A673 (cell line): ENCODE measurements around the gene EPHA6. TPM values are rescaled to one million over a fixed set of nuclear protein-coding genes. Genes with fewer than 3 reads are reported as not detected.

Source experiments
- BruUV-seq: library from RNA; stranded (reverse); fragments of 400-500 nt; replicated peaks from 2 replicates; lab custom pipeline; 2021; lab: Mats Ljungman, UMichigan
- CTCF ChIA-PET: fragments of 300-600 bp; sonication (Branson Sonifier 250); formaldehyde crosslinking; loops from one replicate; lab custom pipeline; 2022; ENCODE audit warnings: antibody characterized with exemption; lab: Charles Lee
- POLR2A ChIA-PET: fragments of 300-600 bp; sonication (Branson Sonifier 250); formaldehyde crosslinking; loops from one replicate; lab custom pipeline; 2022; ENCODE audit warnings: antibody characterized with exemption; ENCODE audit not compliant: low non-redundant PET; lab: Charles Lee
- DNase-seq: peaks from one replicate; pipeline ENCODE4 v3.0.0-alpha.2; 2015; ENCODE audit warnings: low spot score
- H3K27ac ChIP-seq: fragments of 200-600 bp; sonication (generic); 2 replicates; pipeline ENCODE4 v1.5.1; 2016; ENCODE audit warnings: mixed run types, low read depth, mild to moderate bottlenecking, mixed read lengths, antibody characterized with exemption, low read length; ENCODE audit not compliant: poor library complexity, severe bottlenecking
- H3K27me3 ChIP-seq: fragments of 200-600 bp; sonication (generic); replicated peaks from 2 replicates; pipeline ENCODE4 v1.6.1; 2017; ENCODE audit warnings: mixed run types, low read depth, mild to moderate bottlenecking, mixed read lengths, antibody characterized with exemption, low read length; ENCODE audit not compliant: insufficient read depth, poor library complexity
- H3K36me3 ChIP-seq: fragments of 200-600 bp; sonication (generic); 2 replicates; pipeline ENCODE4 v1.6.1; 2016; ENCODE audit warnings: mixed run types, mild to moderate bottlenecking, mixed read lengths, antibody characterized with exemption, low read length; ENCODE audit not compliant: insufficient read depth, poor library complexity, severe bottlenecking
- H3K4me1 ChIP-seq: fragments of 200-600 bp; sonication (generic); 2 replicates; pipeline ENCODE4 v1.6.1; 2017; ENCODE audit warnings: mixed run types, mild to moderate bottlenecking, mixed read lengths, antibody characterized with exemption, low read length; ENCODE audit not compliant: insufficient read depth, poor library complexity, severe bottlenecking
- H3K4me3 ChIP-seq: fragments of 200-600 bp; sonication (generic); 2 replicates; pipeline ENCODE4 v1.5.1; 2016; ENCODE audit warnings: low read depth, mixed run types, mild to moderate bottlenecking, mixed read lengths, low read length; ENCODE audit not compliant: poor library complexity, severe bottlenecking
- H3K9me3 ChIP-seq: fragments of 200-600 bp; sonication (generic); 2 replicates; pipeline ENCODE4 v1.6.1; 2016; ENCODE audit warnings: mixed run types, low read depth, mild to moderate bottlenecking, mixed read lengths, antibody characterized with exemption, low read length; ENCODE audit not compliant: poor library complexity, severe bottlenecking
- EZH2 ChIP-seq: fragments of 200-600 bp; sonication (generic); IDR thresholded peaks from 2 replicates; pipeline ENCODE4 v1.6.1; 2017; ENCODE audit warnings: borderline replicate concordance, low read depth, mild to moderate bottlenecking, mixed read lengths, antibody characterized with exemption, low read length; ENCODE audit not compliant: poor library complexity, severe bottlenecking
- intact Hi-C: fragments of 100-400 bp; cut with micrococcal nuclease; formaldehyde crosslinking; loops from one replicate; pipeline ENCODE4 v1.10.0; 2022; ENCODE audit not compliant: unreplicated experiment
- total RNA-seq: library from RNA; stranded (reverse); gene quantifications from 2 replicates; pipeline ENCODE4 v1.2.3, GENCODE V29; 2021
- TF ChIP-seq, protein P1 (sequence below): fragments of 300-800, 200-600 bp; sonication (generic); conservative IDR thresholded peaks from 2 replicates; pipeline ENCODE4 v1.5.1; 2017; ENCODE audit warnings: low read depth, mild to moderate bottlenecking, antibody characterized with exemption, low read length, moderate library complexity, mixed read lengths

Gene EPHA6
- total RNA-seq, 1 experiment from 2014 or later, result not detected

- CTCF ChIA-PET, result no interaction called here
- POLR2A ChIA-PET, result no interaction called here
- no peak overlapping the region for H3K4me3 ChIP-seq
- no peaks in the 10 kb centered on the region for H3K36me3 ChIP-seq
- no peaks in the 10 kb centered on the region for H3K27me3 ChIP-seq
- intact Hi-C loops, result no loop called here
- H3K4me1 ChIP-seq, result no peaks in the 10 kb centered on the region
- H3K27ac ChIP-seq, result no peak overlapping the region
- peaks cover 10% of the 10 kb centered on the region for H3K9me3 ChIP-seq
- TF ChIP-seq, protein P1, sequence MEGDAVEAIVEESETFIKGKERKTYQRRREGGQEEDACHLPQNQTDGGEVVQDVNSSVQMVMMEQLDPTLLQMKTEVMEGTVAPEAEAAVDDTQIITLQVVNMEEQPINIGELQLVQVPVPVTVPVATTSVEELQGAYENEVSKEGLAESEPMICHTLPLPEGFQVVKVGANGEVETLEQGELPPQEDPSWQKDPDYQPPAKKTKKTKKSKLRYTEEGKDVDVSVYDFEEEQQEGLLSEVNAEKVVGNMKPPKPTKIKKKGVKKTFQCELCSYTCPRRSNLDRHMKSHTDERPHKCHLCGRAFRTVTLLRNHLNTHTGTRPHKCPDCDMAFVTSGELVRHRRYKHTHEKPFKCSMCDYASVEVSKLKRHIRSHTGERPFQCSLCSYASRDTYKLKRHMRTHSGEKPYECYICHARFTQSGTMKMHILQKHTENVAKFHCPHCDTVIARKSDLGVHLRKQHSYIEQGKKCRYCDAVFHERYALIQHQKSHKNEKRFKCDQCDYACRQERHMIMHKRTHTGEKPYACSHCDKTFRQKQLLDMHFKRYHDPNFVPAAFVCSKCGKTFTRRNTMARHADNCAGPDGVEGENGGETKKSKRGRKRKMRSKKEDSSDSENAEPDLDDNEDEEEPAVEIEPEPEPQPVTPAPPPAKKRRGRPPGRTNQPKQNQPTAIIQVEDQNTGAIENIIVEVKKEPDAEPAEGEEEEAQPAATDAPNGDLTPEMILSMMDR, result no peak
- TF ChIP-seq EZH2, result no peak
- BruUV-seq, result no TSS peak
- no peak for DNase-seq
These were observed 570.2 kb downstream of the EPHA6 start for GRCh38 chr3:97384583-97384982.

GRCh38 chr3:97388774-97389173 lies 574.4 kb downstream of the EPHA6 start:
- CTCF ChIA-PET, result no interaction called here

GRCh38 chr3:97389936-97390335 lies 575.5 kb downstream of the EPHA6 start:
- H3K27me3 ChIP-seq, result no peaks in the 10 kb centered on the region
- intact Hi-C loops, result no loop called here
- TF ChIP-seq, protein P1, result no peak
- TF ChIP-seq EZH2, result no peak
- BruUV-seq, result no TSS peak
- H3K4me3 ChIP-seq, result no peak overlapping the region
- peaks cover 10% of the 10 kb centered on the region for H3K9me3 ChIP-seq
- DNase-seq, result no peak
- H3K36me3 ChIP-seq, result no peaks in the 10 kb centered on the region
- CTCF ChIA-PET, result no interaction called here
- no peaks in the 10 kb centered on the region for H3K4me1 ChIP-seq
- no peak overlapping the region for H3K27ac ChIP-seq
- POLR2A ChIA-PET, result no interaction called here

More at GRCh38 chr3:97388774-97389173, 574.4 kb downstream of the EPHA6 start:
- POLR2A ChIA-PET, result no interaction called here
- Histone ChIP-seq H3K27me3 (no peaks in the 10 kb centered on the region), H3K27ac (no peak overlapping the region), H3K4me3 (no peak overlapping the region), H3K36me3 (no peaks in the 10 kb centered on the region), H3K9me3 (peaks cover 10% of the 10 kb centered on the region), H3K4me1 (no peaks in the 10 kb centered on the region)
- no TSS peak for BruUV-seq
- TF ChIP-seq EZH2, result no peak
- TF ChIP-seq, protein P1, result no peak
- DNase-seq, result no peak
- intact Hi-C loops, result no loop called here
